ENCODE measurements around the gene COA7. TPM values are rescaled to one million over a fixed set of nuclear protein-coding genes. Genes with fewer than 3 reads are reported as not detected.

The COA7 gene
- polyA plus RNA-seq, 1 of the 3 experiments (the other 2 are of a cell fraction), result 9.0 TPM

DNA sequence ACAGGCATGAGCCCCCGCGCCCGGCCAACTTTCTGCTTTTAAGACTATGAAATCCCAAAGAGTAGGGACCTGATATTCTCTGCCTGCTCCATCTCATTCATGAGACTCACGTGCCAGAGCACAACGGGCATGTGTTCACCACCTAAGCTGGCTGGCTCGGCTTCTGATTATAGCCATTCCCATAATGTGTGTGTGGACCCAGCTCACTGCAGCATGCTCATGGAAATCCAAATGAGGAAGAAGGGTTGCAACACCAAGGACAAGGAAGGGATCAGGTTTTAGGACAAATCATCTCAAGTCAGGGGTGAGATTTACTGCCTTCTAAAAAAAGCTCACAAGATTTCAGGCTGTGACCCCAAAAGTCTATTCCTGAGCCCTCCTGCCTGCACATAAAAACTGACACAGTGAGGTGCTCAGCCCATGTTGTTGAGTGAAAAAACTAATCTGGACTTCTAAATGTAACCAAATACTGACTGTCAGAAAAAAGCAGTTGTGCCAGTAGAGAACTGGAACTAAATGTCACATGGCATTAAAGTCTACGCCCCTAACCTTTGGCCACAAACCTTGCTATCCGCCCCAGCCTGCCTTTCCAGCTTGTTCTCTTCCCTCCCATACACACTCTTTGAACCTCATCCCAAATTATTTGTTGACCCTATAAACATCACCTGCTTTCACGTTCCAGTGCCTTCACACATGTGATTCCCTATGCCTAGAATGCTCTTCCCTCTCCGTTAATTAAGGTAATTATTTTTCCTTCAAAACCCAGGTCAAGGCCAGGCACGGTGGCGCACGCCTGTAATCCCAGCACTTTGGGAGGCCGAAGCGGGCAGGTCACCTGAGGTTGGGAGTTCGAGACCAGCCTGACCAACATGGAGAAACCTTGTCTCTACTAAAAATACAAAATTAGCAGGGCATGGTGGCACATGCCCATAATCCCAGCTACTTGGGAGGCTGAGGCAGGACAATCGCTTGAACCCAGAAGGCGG is 9.1 kb upstream of the COA7 start:
- CTCF ChIA-PET, result no interaction called here
- peaks cover 0 to 7% of the 10 kb centered on the region in 2 experiments; a peak in 2 of 4 replicates for H3K4me1 ChIP-seq (ENCODE audit: control insufficient read depth in 1 of 2, insufficient read depth in 2 of 2, low read depth in 1 of 2, low read length in 1 of 2)
- no peaks in the 10 kb centered on the region for H4K20me1 ChIP-seq (ENCODE audit: insufficient read depth)
- TF ChIP-seq TEAD4 (IDR thresholded peaks at IDR 0.05; ENCODE audit: borderline replicate concordance, insufficient read depth) (no peak), CHD2 (IDR thresholded peaks at IDR 0.05; ENCODE audit: low read length, partially characterized antibody) (no peak), TAF1 (IDR thresholded peaks at IDR 0.05; ENCODE audit: borderline replicate concordance, low read depth, low read length) (no peak), MEF2A (IDR thresholded peaks at IDR 0.05; ENCODE audit: borderline replicate concordance, low read depth) (no peak), SMC3 (IDR thresholded peaks at IDR 0.05; ENCODE audit: low read depth, low read length) (no peak), MXI1 (IDR thresholded peaks at IDR 0.05; ENCODE audit: low read depth, low read length) (no peak), RAD21 (IDR thresholded peaks at IDR 0.05; ENCODE audit: low read length) (no peak), FOSL2 (IDR thresholded peaks at IDR 0.05; ENCODE audit: borderline replicate concordance, low read depth) (no peak), YY1 (IDR thresholded peaks at IDR 0.05; ENCODE audit: low read depth) (no peak), NFIC (IDR thresholded peaks at IDR 0.05; ENCODE audit: borderline replicate concordance) (no peak), EZH2phosphoT487 (IDR thresholded peaks at IDR 0.05; ENCODE audit: borderline replicate concordance, low read depth) (no peak), TCF12 (IDR thresholded peaks at IDR 0.05) (no peak), POLR2AphosphoS5 (IDR thresholded peaks at IDR 0.05; ENCODE audit: low read depth, low read length) (no peak), FOXJ3 (CRISPR knock-in tag; IDR thresholded peaks at IDR 0.05) (no peak), GATA2 (CRISPR knock-in tag; IDR thresholded peaks at IDR 0.05) (no peak)
- TF ChIP-seq, protein P1, sequence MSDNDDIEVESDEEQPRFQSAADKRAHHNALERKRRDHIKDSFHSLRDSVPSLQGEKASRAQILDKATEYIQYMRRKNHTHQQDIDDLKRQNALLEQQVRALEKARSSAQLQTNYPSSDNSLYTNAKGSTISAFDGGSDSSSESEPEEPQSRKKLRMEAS (IDR thresholded peaks at IDR 0.05; ENCODE audit: low read depth), result no peak
- TF ChIP-seq, protein P2, sequence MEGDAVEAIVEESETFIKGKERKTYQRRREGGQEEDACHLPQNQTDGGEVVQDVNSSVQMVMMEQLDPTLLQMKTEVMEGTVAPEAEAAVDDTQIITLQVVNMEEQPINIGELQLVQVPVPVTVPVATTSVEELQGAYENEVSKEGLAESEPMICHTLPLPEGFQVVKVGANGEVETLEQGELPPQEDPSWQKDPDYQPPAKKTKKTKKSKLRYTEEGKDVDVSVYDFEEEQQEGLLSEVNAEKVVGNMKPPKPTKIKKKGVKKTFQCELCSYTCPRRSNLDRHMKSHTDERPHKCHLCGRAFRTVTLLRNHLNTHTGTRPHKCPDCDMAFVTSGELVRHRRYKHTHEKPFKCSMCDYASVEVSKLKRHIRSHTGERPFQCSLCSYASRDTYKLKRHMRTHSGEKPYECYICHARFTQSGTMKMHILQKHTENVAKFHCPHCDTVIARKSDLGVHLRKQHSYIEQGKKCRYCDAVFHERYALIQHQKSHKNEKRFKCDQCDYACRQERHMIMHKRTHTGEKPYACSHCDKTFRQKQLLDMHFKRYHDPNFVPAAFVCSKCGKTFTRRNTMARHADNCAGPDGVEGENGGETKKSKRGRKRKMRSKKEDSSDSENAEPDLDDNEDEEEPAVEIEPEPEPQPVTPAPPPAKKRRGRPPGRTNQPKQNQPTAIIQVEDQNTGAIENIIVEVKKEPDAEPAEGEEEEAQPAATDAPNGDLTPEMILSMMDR (IDR thresholded peaks at IDR 0.05), result no peak
- TF ChIP-seq, protein P3, sequence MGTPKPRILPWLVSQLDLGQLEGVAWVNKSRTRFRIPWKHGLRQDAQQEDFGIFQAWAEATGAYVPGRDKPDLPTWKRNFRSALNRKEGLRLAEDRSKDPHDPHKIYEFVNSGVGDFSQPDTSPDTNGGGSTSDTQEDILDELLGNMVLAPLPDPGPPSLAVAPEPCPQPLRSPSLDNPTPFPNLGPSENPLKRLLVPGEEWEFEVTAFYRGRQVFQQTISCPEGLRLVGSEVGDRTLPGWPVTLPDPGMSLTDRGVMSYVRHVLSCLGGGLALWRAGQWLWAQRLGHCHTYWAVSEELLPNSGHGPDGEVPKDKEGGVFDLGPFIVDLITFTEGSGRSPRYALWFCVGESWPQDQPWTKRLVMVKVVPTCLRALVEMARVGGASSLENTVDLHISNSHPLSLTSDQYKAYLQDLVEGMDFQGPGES (IDR thresholded peaks at IDR 0.05; ENCODE audit: low read depth, low read length), result no peak
- TF ChIP-seq, protein P4, sequence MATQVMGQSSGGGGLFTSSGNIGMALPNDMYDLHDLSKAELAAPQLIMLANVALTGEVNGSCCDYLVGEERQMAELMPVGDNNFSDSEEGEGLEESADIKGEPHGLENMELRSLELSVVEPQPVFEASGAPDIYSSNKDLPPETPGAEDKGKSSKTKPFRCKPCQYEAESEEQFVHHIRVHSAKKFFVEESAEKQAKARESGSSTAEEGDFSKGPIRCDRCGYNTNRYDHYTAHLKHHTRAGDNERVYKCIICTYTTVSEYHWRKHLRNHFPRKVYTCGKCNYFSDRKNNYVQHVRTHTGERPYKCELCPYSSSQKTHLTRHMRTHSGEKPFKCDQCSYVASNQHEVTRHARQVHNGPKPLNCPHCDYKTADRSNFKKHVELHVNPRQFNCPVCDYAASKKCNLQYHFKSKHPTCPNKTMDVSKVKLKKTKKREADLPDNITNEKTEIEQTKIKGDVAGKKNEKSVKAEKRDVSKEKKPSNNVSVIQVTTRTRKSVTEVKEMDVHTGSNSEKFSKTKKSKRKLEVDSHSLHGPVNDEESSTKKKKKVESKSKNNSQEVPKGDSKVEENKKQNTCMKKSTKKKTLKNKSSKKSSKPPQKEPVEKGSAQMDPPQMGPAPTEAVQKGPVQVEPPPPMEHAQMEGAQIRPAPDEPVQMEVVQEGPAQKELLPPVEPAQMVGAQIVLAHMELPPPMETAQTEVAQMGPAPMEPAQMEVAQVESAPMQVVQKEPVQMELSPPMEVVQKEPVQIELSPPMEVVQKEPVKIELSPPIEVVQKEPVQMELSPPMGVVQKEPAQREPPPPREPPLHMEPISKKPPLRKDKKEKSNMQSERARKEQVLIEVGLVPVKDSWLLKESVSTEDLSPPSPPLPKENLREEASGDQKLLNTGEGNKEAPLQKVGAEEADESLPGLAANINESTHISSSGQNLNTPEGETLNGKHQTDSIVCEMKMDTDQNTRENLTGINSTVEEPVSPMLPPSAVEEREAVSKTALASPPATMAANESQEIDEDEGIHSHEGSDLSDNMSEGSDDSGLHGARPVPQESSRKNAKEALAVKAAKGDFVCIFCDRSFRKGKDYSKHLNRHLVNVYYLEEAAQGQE (IDR thresholded peaks at IDR 0.05; ENCODE audit: low read depth, low read length), result no peak
- H3K9ac ChIP-seq, result no peak overlapping the region
- H3K4me2 ChIP-seq, result no peak overlapping the region
- POLR2A ChIA-PET, result no interaction called here
- no peaks in the 10 kb centered on the region for H3K9me3 ChIP-seq
- peaks cover 4% of the 10 kb centered on the region for H3F3A ChIP-seq (replicated peaks; ENCODE audit: insufficient read depth)
- H3K27ac ChIP-seq (ENCODE audit: low read depth in 2 of 2, low read length in 1 of 2), result peak overlapping the region in 1 of 2 experiments; percentile 44; a peak in 1 of 4 replicates
- H3K9me2 ChIP-seq, result no peaks in the 10 kb centered on the region
- H3K27me3 ChIP-seq (ENCODE audit: insufficient read depth), result no peaks in the 10 kb centered on the region
- 91% methylated on average over 18 of the region's 18 CpGs for WGBS (ENCODE audit: low lambda C conversion rate)
- no peak overlapping the region; the same call in 1 of the 2 replicates for H2AFZ ChIP-seq (ENCODE audit: low read depth)
- no peak overlapping the region for H3K4me3 ChIP-seq (ENCODE audit: low read depth in 2 of 2, low read length in 1 of 2)
- no peaks in the 10 kb centered on the region for H3K36me3 ChIP-seq (replicated peaks in 1 of 2; ENCODE audit: control insufficient read depth in 1 of 2, insufficient read depth in 2 of 2, low read length in 1 of 2)
- no peaks in the 10 kb centered on the region for H3K79me2 ChIP-seq (ENCODE audit: insufficient read depth)
- no peak for DNase-seq
